Thyroid gland (tissue), 4 donors: ENCODE results near the gene ST6GAL2. TPM values are rescaled to one million over a fixed set of nuclear protein-coding genes. Genes with fewer than 3 reads are reported as not detected.
A peak's percentile ranks its signal among the peaks of the same experiment; 100 is the strongest.

ENCODE experiments used
- DNase-seq, 2 donors: peaks; one replicate each; pipeline ENCODE4 v3.0.0-alpha.2; 2019
- H3K27ac ChIP-seq, 3 donors: fragments of 200-600 bp; sonication (generic); 1 replicate in 2 of 3; 2 replicates in 1 of 3; pipeline ENCODE4 v1.5.1; 2016 to 2019; ENCODE audit warnings: mild to moderate bottlenecking in 1 of 3, moderate library complexity in 1 of 3
- H3K27me3 ChIP-seq: fragments of 200-600 bp; sonication (generic); one replicate; pipeline ENCODE4 v1.5.1; 2019
- H3K36me3 ChIP-seq, 2 donors: fragments of 200-600 bp; sonication (generic); one replicate each; pipeline ENCODE4 v1.5.1; 2016 to 2019
- H3K4me1 ChIP-seq, 2 donors: fragments of 200-600 bp; sonication (generic); one replicate each; pipeline ENCODE4 v1.5.1; 2017 to 2019
- H3K4me3 ChIP-seq, 3 donors: fragments of 200-600 bp; sonication (generic); replicated peaks in 1 of 3; 1 replicate in 2 of 3; 2 replicates in 1 of 3; pipeline ENCODE4 v1.5.1; 2016; ENCODE audit warnings: mild to moderate bottlenecking in 1 of 3
- H3K9me3 ChIP-seq: fragments of 200-600 bp; sonication (generic); one replicate; pipeline ENCODE4 v1.5.1; 2017
- POLR2A ChIP-seq, 2 donors: fragments of 450-650 bp; IDR thresholded peaks; one replicate each; pipeline ENCODE4 v1.6.1; 2017; ENCODE audit warnings: antibody characterized with exemption in 2 of 2, mild to moderate bottlenecking in 2 of 2, moderate library complexity in 1 of 2
- WGBS, 2 donors: methylation state at CpG; one replicate each; pipeline ENCODE4 v1.1.5; 2017; 5-methylcytosine and 5-hydroxymethylcytosine counted together
- intact Hi-C: fragments of 100-400 bp; cut with DNase I; formaldehyde crosslinking; loops from one replicate; pipeline ENCODE4 v1.15.1; 2023
- total RNA-seq, 4 donors: library from RNA; depleted of rRNA; stranded (reverse); fragments of >200 nt; gene quantifications; one replicate each; pipeline ENCODE4 v1.2.3, GENCODE V29; 2016
- TF ChIP-seq, protein P1 (sequence below), 6 experiments: fragments of 200-600 bp in 3 of 6; fragments of 450-650 bp in 3 of 6; sonication (generic) in 3 of 6; IDR thresholded peaks; one replicate each; pipeline ENCODE4 v1.5.1; 2016 to 2019; ENCODE audit warnings: antibody characterized with exemption in 6 of 6, mild to moderate bottlenecking in 2 of 6, inconsistent platforms in 1 of 6, moderate library complexity in 1 of 6

Gene ST6GAL2
- total RNA-seq, 4 donors from 2014 or later = 17.6 to 94.5 (median 49.9) TPM

DNA sequence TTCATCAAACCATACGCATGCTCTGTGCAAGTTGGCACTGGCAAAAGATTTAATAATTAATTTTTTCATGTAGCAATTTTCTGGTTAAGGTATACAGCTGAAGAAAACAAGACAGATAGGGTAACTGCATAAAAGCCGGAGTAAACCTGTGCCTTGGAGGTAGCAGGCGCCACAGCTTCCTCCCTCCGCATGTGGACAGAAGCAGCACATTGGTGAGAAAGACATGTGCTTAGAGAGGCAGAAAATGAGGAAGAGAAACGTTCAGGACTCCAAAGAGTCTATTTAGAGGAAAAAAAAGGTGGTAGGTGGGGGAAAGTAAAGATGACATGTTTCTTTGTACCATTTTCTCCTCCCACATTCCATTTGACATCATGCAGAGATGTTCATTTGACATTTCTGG lies 9.3 kb downstream of the ST6GAL2 start:
- Histone ChIP-seq H3K27me3 (no peaks in the 10 kb centered on the region), H3K27ac (no peak overlapping the region), H3K36me3 (no peaks in the 10 kb centered on the region), H3K9me3 (no peaks in the 10 kb centered on the region), H3K4me1 (peaks cover 7 to 21% of the 10 kb centered on the region in 2 donors), H3K4me3 (no peak overlapping the region)
- DNase-seq = no peak
- TF ChIP-seq, protein P1, sequence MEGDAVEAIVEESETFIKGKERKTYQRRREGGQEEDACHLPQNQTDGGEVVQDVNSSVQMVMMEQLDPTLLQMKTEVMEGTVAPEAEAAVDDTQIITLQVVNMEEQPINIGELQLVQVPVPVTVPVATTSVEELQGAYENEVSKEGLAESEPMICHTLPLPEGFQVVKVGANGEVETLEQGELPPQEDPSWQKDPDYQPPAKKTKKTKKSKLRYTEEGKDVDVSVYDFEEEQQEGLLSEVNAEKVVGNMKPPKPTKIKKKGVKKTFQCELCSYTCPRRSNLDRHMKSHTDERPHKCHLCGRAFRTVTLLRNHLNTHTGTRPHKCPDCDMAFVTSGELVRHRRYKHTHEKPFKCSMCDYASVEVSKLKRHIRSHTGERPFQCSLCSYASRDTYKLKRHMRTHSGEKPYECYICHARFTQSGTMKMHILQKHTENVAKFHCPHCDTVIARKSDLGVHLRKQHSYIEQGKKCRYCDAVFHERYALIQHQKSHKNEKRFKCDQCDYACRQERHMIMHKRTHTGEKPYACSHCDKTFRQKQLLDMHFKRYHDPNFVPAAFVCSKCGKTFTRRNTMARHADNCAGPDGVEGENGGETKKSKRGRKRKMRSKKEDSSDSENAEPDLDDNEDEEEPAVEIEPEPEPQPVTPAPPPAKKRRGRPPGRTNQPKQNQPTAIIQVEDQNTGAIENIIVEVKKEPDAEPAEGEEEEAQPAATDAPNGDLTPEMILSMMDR (IDR thresholded peaks at IDR 0.05) = no peak
- TF ChIP-seq POLR2A (IDR thresholded peaks at IDR 0.05) = no peak
- WGBS, 2 donors = 73 to 75% methylated on average over 5 of the region's 5 CpGs
- intact Hi-C loops = no loop called here

DNA sequence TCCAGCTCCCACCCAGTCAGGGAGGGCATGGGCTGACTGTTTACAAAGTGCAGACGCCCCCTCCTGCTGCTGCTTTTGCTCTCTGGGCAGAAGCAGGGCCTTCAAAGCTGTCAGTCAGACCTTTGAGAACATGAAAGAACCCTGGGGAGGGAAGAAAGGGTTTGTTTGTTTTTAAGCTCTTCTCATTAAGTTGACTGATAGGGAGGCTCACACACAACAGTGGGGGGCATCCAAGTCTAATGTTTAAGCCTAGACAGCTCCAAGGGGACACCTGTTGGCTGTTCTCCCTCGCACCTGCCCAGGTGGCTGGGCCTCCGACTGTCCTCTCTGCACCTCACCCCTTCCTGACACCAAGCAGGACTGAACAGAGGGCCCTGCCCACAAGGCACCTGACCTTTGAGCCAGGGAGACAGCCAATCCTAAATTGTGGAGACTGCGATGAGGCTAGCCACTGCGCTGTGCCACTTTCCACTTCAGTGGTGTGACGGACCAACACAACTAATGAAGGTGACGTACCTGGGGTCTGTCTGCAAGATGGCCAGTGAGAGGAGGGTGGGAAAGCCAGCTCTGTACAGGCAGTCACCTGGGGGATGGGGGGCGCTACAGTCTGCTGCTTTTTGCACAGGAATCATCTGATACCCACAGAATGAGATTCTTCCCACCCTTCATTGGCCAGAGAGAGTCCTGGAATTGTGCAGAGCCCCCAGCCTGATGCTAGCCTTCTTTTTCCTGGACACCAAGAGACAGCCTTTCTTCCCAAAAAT lies 16.3 kb downstream of the ST6GAL2 start:
- TF ChIP-seq POLR2A (IDR thresholded peaks at IDR 0.05) = no peak
- TF ChIP-seq, protein P1 (IDR thresholded peaks at IDR 0.05) = no peak
- no peak overlapping the region for H3K4me3 ChIP-seq
- 85 to 87% methylated on average over 8 of the region's 8 CpGs for WGBS, 2 donors
- no peaks in the 10 kb centered on the region for H3K9me3 ChIP-seq
- H3K4me1 ChIP-seq = peaks cover 16 to 19% of the 10 kb centered on the region in 2 donors
- DNase-seq = no peak
- H3K27me3 ChIP-seq = no peaks in the 10 kb centered on the region
- no peaks in the 10 kb centered on the region for H3K36me3 ChIP-seq
- intact Hi-C loops = no loop called here
- peak overlapping the region in 1 of 3 donors; percentile 20 for H3K27ac ChIP-seq

DNA sequence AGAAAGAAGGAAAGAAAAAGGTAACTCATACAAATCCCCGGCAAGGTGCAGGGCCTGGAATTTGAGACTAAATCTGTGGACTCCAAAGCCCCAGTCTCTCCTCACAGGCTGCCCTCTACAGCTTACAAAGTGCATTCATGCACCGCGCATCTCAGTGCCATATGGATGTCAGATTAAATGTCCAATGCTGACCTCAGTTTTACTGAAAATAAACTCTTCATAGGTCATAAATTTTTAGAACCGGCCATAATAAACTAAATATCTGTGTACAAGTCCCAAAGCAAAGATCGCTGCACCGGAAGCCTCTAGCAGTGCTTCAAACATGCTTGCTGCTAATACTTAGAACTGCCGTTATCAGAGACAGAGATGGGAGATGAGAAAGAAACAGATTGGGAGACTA lies 17.7 kb downstream of the ST6GAL2 start:
- Histone ChIP-seq H3K36me3 (no peaks in the 10 kb centered on the region), H3K27ac (peak overlapping the region in 1 of 3 donors; percentile 81), H3K27me3 (no peaks in the 10 kb centered on the region), H3K4me3 (no peak overlapping the region), H3K9me3 (no peaks in the 10 kb centered on the region), H3K4me1 (peaks cover 16 to 28% of the 10 kb centered on the region in 2 donors)
- TF ChIP-seq, protein P1 (IDR thresholded peaks at IDR 0.05) = peak in 3 of 6 experiments; percentile 23 to 60 (median 50)
- no peak for TF ChIP-seq POLR2A (IDR thresholded peaks at IDR 0.05)
- DNase-seq = peak; percentile 43 to 45
- intact Hi-C loops = no loop called here
- 60 to 67% methylated on average over 7 of the region's 7 CpGs for WGBS, 2 donors

DNA sequence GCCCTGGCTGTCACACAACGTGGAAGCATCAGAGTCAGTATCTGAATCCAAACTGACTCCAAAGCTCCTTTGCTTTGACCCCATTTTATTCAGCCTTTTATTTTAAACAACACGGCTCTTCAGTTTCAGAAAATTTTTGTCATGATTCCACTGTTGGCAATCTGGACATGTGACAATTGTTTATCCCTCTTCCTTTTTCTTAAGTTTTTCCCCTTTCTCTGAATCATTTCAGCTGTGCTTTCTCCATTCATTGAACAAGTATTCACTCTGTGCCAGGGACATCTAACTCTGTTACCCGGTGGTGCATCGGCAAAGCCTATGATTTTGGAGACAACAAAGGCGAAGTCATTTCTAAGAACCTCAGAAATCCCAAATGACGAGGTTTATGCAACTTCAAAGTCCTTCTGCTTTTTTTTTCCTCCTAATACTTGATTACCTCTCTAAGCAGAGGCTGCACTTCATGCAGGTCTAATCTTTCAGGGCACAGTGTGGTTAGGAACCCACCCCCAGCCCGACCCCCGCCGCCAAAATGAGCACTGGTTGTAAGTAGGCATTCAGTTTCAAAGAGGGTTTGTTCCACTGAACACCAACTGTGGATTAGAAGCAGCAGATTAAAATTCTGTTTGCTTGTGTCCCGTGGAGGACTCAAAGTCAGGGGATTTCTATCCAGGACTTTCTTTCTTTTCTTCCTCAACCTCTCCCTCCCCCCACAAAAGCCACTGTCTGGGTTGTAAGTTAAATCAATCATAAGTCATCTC lies 18.6 kb downstream of the ST6GAL2 start:
- no peak overlapping the region for H3K4me3 ChIP-seq
- intact Hi-C loops = no loop called here
- no peaks in the 10 kb centered on the region for H3K27me3 ChIP-seq
- WGBS, 2 donors = 40 to 44% methylated on average over 10 of the region's 10 CpGs
- TF ChIP-seq, protein P1 (IDR thresholded peaks at IDR 0.05) = no peak
- TF ChIP-seq POLR2A (IDR thresholded peaks at IDR 0.05) = no peak
- no peaks in the 10 kb centered on the region for H3K36me3 ChIP-seq
- H3K4me1 ChIP-seq = peaks cover 16 to 32% of the 10 kb centered on the region in 2 donors
- DNase-seq = no peak
- peak overlapping the region; percentile 24 to 81 (median 63) for H3K27ac ChIP-seq
- no peaks in the 10 kb centered on the region for H3K9me3 ChIP-seq

DNA sequence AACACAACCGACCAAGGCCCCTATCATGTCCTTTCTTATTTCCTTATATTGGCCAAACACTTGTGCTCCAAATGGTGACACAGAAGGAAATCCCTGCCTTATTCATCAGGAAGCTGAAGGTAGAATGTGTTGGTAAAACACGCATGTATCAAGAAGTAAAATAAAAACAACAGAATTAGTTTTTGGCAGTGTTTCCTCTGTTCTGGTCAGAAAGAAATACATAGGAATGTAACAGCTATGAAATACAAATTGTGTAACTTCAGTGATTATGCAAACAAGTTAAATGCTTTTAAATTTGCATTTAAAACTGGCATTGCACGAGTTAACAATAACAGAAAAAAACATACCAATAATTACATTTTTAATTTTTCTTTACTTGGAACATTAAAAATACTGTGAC lies 19.3 kb downstream of the ST6GAL2 start:
- no peak for DNase-seq
- H3K4me3 ChIP-seq = no peak overlapping the region
- peaks cover 16 to 32% of the 10 kb centered on the region in 2 donors for H3K4me1 ChIP-seq
- intact Hi-C loops = no loop called here
- H3K9me3 ChIP-seq = no peaks in the 10 kb centered on the region
- 25 to 40% methylated on average over 3 of the region's 3 CpGs for WGBS, 2 donors
- TF ChIP-seq, protein P1 (IDR thresholded peaks at IDR 0.05) = no peak
- no peak for TF ChIP-seq POLR2A (IDR thresholded peaks at IDR 0.05)
- H3K27me3 ChIP-seq = no peaks in the 10 kb centered on the region
- peak overlapping the region; percentile 24 to 81 (median 63) for H3K27ac ChIP-seq
- no peaks in the 10 kb centered on the region for H3K36me3 ChIP-seq
